Hypothalamus (tissue), 51 donors: ENCODE results near the gene LRRTM1.

Experiments used
- DNase-seq, 51 donors: peaks; one replicate each; lab custom pipeline; 2025; lab: John Stamatoyannopoulos, UW

LRRTM1 gene

GRCh38 chr2:80303006-80303908 is 1.3 kb downstream of the LRRTM1 start:
- DNase-seq = peak in 13 of 51 donors; percentile 11 to 66 (median 32)

- peak in 3 of 51 donors; percentile 20 to 54 (median 39) for DNase-seq
Observed at GRCh38 chr2:80302314-80303005, 2.1 kb downstream of the LRRTM1 start.

- no peak for DNase-seq
Observed at GRCh38 chr2:80302001-80302313, 2.6 kb downstream of the LRRTM1 start.

- peak in 1 of 51 donors; percentile 44 for DNase-seq
Observed at GRCh38 chr2:80300954-80301353, 3.6 kb downstream of the LRRTM1 start.

- DNase-seq = no peak
Observed at GRCh38 chr2:80300346-80300745, 4.2 kb downstream of the LRRTM1 start.

GRCh38 chr2:80299661-80300060 is 4.9 kb downstream of the LRRTM1 start:
- DNase-seq = peak in 1 of 51 donors; percentile 54

GRCh38 chr2:80298954-80299353 is 5.6 kb downstream of the LRRTM1 start:
- DNase-seq = peak in 1 of 51 donors; percentile 39

GRCh38 chr2:80293039-80293438 is 11.5 kb downstream of the LRRTM1 start:
- DNase-seq = peak in 11 of 51 donors; percentile 4 to 56 (median 19)

GRCh38 chr2:80292474-80292873 is 12.1 kb downstream of the LRRTM1 start:
- DNase-seq = no peak

GRCh38 chr2:80291656-80292055 is 12.9 kb downstream of the LRRTM1 start:
- DNase-seq = no peak

GRCh38 chr2:80288576-80288975 is 16.0 kb downstream of the LRRTM1 start:
- peak in 39 of 51 donors; percentile 3 to 80 (median 62) for DNase-seq

- DNase-seq = no peak
Observed at GRCh38 chr2:80281049-80281448, 23.5 kb downstream of the LRRTM1 start.

- no peak for DNase-seq
Observed at GRCh38 chr2:80280598-80280997, 24.0 kb downstream of the LRRTM1 start.

GRCh38 chr2:80269806-80270205 is 34.7 kb downstream of the LRRTM1 start:
- no peak for DNase-seq

GRCh38 chr2:80266231-80266630 is 38.3 kb downstream of the LRRTM1 start:
- DNase-seq = no peak

GRCh38 chr2:80259292-80259691 is 45.3 kb downstream of the LRRTM1 start:
- DNase-seq = no peak

GRCh38 chr2:80258793-80259192 is 45.8 kb downstream of the LRRTM1 start:
- DNase-seq = no peak

- no peak for DNase-seq
Observed at GRCh38 chr2:80258341-80258740, 46.2 kb downstream of the LRRTM1 start.

GRCh38 chr2:80257450-80257849 is 47.1 kb downstream of the LRRTM1 start:
- DNase-seq = no peak

- DNase-seq = no peak
Observed at GRCh38 chr2:80256782-80257167, 47.8 kb downstream of the LRRTM1 start.

GRCh38 chr2:80255918-80256781 is 48.4 kb downstream of the LRRTM1 start:
- peak in 2 of 51 donors; percentile 2 to 5 for DNase-seq
